ENCODE data around the gene HS6ST2. TPM values are rescaled to one million over a fixed set of nuclear protein-coding genes. Genes with fewer than 3 reads are reported as not detected.
A peak's percentile ranks its signal among the peaks of the same experiment; 100 is the strongest.

Gene HS6ST2
- total RNA-seq, 2 experiments from 2014 or later: 0.62 to 0.76 TPM

- intact Hi-C loops (cut with DNase I, micrococcal nuclease): no loop called here
- DNase-seq (no peak), ATAC-seq (no peak)
- Mint-ChIP-seq H3K9me3 (ENCODE audit: low read depth) (no peaks in the 10 kb centered on the region), H3K27ac (no peak overlapping the region), H3K4me3 (no peak overlapping the region), H3K27me3 (peaks cover 14% of the 10 kb centered on the region), H3K36me3 (ENCODE audit: low read depth) (no peaks in the 10 kb centered on the region), H3K4me1 (no peaks in the 10 kb centered on the region)
- ChIA-PET CTCF (interaction anchor here (1.2 kb wide), 1 partner anchor 11 kb away, joined by 3 read pairs; no protein-coding TSS in a partner anchor), POLR2A (no interaction called here)
Observed at GRCh38 chrX:132689612-132690563, 268.5 kb downstream of the HS6ST2 start.

GRCh38 chrX:132685276-132685675 lies 273.2 kb downstream of the HS6ST2 start:
- CTCF ChIA-PET: no interaction called here

GRCh38 chrX:132677233-132677716 lies 281.2 kb downstream of the HS6ST2 start:
- H3K9me3 Mint-ChIP-seq (ENCODE audit: low read depth): no peaks in the 10 kb centered on the region
- H3K36me3 Mint-ChIP-seq (ENCODE audit: low read depth): no peaks in the 10 kb centered on the region
- ATAC-seq (peak; percentile 51), DNase-seq (no peak)
- H3K27me3 Mint-ChIP-seq: peaks cover 3% of the 10 kb centered on the region
- H3K4me3 Mint-ChIP-seq: no peak overlapping the region
- CTCF ChIA-PET: no interaction called here
- intact Hi-C loops (cut with DNase I, micrococcal nuclease): no loop called here
- no peak overlapping the region for H3K27ac Mint-ChIP-seq
- POLR2A ChIA-PET: no interaction called here
- peaks cover 3% of the 10 kb centered on the region for H3K4me1 Mint-ChIP-seq

More at GRCh38 chrX:132685276-132685675, 273.2 kb downstream of the HS6ST2 start:
- H3K9me3 Mint-ChIP-seq (ENCODE audit: low read depth): no peaks in the 10 kb centered on the region
- H3K36me3 Mint-ChIP-seq (ENCODE audit: low read depth): no peaks in the 10 kb centered on the region
- no peaks in the 10 kb centered on the region for H3K4me1 Mint-ChIP-seq
- POLR2A ChIA-PET: no interaction called here
- intact Hi-C loops (cut with DNase I, micrococcal nuclease): no loop called here
- ATAC-seq (no peak), DNase-seq (no peak)
- H3K4me3 Mint-ChIP-seq: no peak overlapping the region
- no peak overlapping the region for H3K27ac Mint-ChIP-seq
- H3K27me3 Mint-ChIP-seq: peaks cover 3% of the 10 kb centered on the region

GRCh38 chrX:132676561-132677186 lies 281.8 kb downstream of the HS6ST2 start:
- DNase-seq (peak; percentile 4), ATAC-seq (peak; percentile 33)
- H3K9me3 Mint-ChIP-seq (ENCODE audit: low read depth): no peaks in the 10 kb centered on the region
- ChIA-PET POLR2A (no interaction called here), CTCF (no interaction called here)
- H3K4me1 Mint-ChIP-seq: peaks cover 3% of the 10 kb centered on the region
- no peaks in the 10 kb centered on the region for H3K36me3 Mint-ChIP-seq (ENCODE audit: low read depth)
- no peak overlapping the region for H3K4me3 Mint-ChIP-seq
- H3K27me3 Mint-ChIP-seq: peaks cover 3% of the 10 kb centered on the region
- intact Hi-C loops (cut with DNase I, micrococcal nuclease): no loop called here
- no peak overlapping the region for H3K27ac Mint-ChIP-seq

GRCh38 chrX:132676102-132676501 lies 282.3 kb downstream of the HS6ST2 start:
- POLR2A ChIA-PET: no interaction called here
- intact Hi-C loops (cut with DNase I, micrococcal nuclease): no loop called here
- CTCF ChIA-PET: no interaction called here
- no peaks in the 10 kb centered on the region for H3K36me3 Mint-ChIP-seq (ENCODE audit: low read depth)
- H3K27me3 Mint-ChIP-seq: peaks cover 3% of the 10 kb centered on the region
- DNase-seq (no peak), ATAC-seq (no peak)
- no peaks in the 10 kb centered on the region for H3K9me3 Mint-ChIP-seq (ENCODE audit: low read depth)
- no peak overlapping the region for H3K4me3 Mint-ChIP-seq
- H3K4me1 Mint-ChIP-seq: peaks cover 3% of the 10 kb centered on the region
- H3K27ac Mint-ChIP-seq: no peak overlapping the region

GRCh38 chrX:132673331-132673730 lies 285.1 kb downstream of the HS6ST2 start:
- CTCF ChIA-PET: no interaction called here
- ATAC-seq: no peak

GRCh38 chrX:132671229-132671641 lies 287.2 kb downstream of the HS6ST2 start:
- CTCF ChIA-PET: no interaction called here
- H3K36me3 Mint-ChIP-seq (ENCODE audit: low read depth): no peaks in the 10 kb centered on the region
- POLR2A ChIA-PET: no interaction called here
- DNase-seq (no peak), ATAC-seq (no peak)
- no peak overlapping the region for H3K4me3 Mint-ChIP-seq
- H3K27me3 Mint-ChIP-seq: peaks cover 5% of the 10 kb centered on the region
- intact Hi-C loops (cut with DNase I, micrococcal nuclease): no loop called here
- no peaks in the 10 kb centered on the region for H3K4me1 Mint-ChIP-seq
- H3K9me3 Mint-ChIP-seq (ENCODE audit: low read depth): no peaks in the 10 kb centered on the region
- H3K27ac Mint-ChIP-seq: no peak overlapping the region

More at GRCh38 chrX:132673331-132673730, 285.1 kb downstream of the HS6ST2 start:
- POLR2A ChIA-PET: no interaction called here
- Mint-ChIP-seq H3K4me1 (peaks cover 3% of the 10 kb centered on the region), H3K27ac (no peak overlapping the region), H3K36me3 (ENCODE audit: low read depth) (no peaks in the 10 kb centered on the region), H3K4me3 (no peak overlapping the region), H3K9me3 (ENCODE audit: low read depth) (no peaks in the 10 kb centered on the region), H3K27me3 (peaks cover 5% of the 10 kb centered on the region)
- no peak for DNase-seq
- intact Hi-C loops (cut with DNase I, micrococcal nuclease): no loop called here

GRCh38 chrX:132669142-132669541 lies 289.3 kb downstream of the HS6ST2 start:
- Mint-ChIP-seq H3K4me1 (no peaks in the 10 kb centered on the region), H3K9me3 (ENCODE audit: low read depth) (no peaks in the 10 kb centered on the region), H3K36me3 (ENCODE audit: low read depth) (no peaks in the 10 kb centered on the region), H3K27ac (no peak overlapping the region), H3K27me3 (peaks cover 5% of the 10 kb centered on the region), H3K4me3 (no peak overlapping the region)
- intact Hi-C loops (cut with DNase I, micrococcal nuclease): no loop called here
- CTCF ChIA-PET: interaction anchor here (0.8 kb wide), 1 partner anchor 44 kb away, joined by 4 read pairs; no protein-coding TSS in a partner anchor
- POLR2A ChIA-PET: no interaction called here
- ATAC-seq (no peak), DNase-seq (no peak)

- Mint-ChIP-seq H3K27me3 (peaks cover 5% of the 10 kb centered on the region), H3K4me1 (no peaks in the 10 kb centered on the region), H3K4me3 (no peak overlapping the region), H3K9me3 (ENCODE audit: low read depth) (no peaks in the 10 kb centered on the region), H3K36me3 (ENCODE audit: low read depth) (no peaks in the 10 kb centered on the region), H3K27ac (no peak overlapping the region)
- CTCF ChIA-PET: no interaction called here
- DNase-seq (no peak), ATAC-seq (no peak)
- intact Hi-C loops (cut with DNase I, micrococcal nuclease): no loop called here
- POLR2A ChIA-PET: no interaction called here
Observed at GRCh38 chrX:132668178-132668577, 290.3 kb downstream of the HS6ST2 start.

GRCh38 chrX:132665676-132666075 lies 292.8 kb downstream of the HS6ST2 start:
- Mint-ChIP-seq H3K27ac (no peak overlapping the region), H3K9me3 (ENCODE audit: low read depth) (no peaks in the 10 kb centered on the region), H3K4me3 (no peak overlapping the region), H3K4me1 (no peaks in the 10 kb centered on the region), H3K36me3 (ENCODE audit: low read depth) (no peaks in the 10 kb centered on the region), H3K27me3 (peaks cover 5% of the 10 kb centered on the region)
- CTCF ChIA-PET: interaction anchor here (0.7 kb wide), 1 partner anchor 1309 kb away, joined by 3 read pairs; no protein-coding TSS in a partner anchor
- no peak for ATAC-seq
- no peak for DNase-seq
- intact Hi-C loops (cut with DNase I, micrococcal nuclease): no loop called here
- POLR2A ChIA-PET: no interaction called here

- ChIA-PET POLR2A (no interaction called here), CTCF (no interaction called here)
- DNase-seq (no peak), ATAC-seq (no peak)
- Mint-ChIP-seq H3K9me3 (ENCODE audit: low read depth) (no peaks in the 10 kb centered on the region), H3K27ac (no peak overlapping the region), H3K4me1 (no peaks in the 10 kb centered on the region), H3K27me3 (peaks cover 5% of the 10 kb centered on the region), H3K4me3 (no peak overlapping the region), H3K36me3 (ENCODE audit: low read depth) (no peaks in the 10 kb centered on the region)
- intact Hi-C loops (cut with DNase I, micrococcal nuclease): no loop called here
Observed at GRCh38 chrX:132664273-132664672, 294.2 kb downstream of the HS6ST2 start.

GRCh38 chrX:132662844-132663243 lies 295.6 kb downstream of the HS6ST2 start:
- H3K4me3 Mint-ChIP-seq: no peak overlapping the region
- H3K27ac Mint-ChIP-seq: no peak overlapping the region
- no peaks in the 10 kb centered on the region for H3K27me3 Mint-ChIP-seq
- POLR2A ChIA-PET: no interaction called here
- H3K9me3 Mint-ChIP-seq (ENCODE audit: low read depth): no peaks in the 10 kb centered on the region
- ATAC-seq (no peak), DNase-seq (no peak)
- CTCF ChIA-PET: no interaction called here
- no peaks in the 10 kb centered on the region for H3K4me1 Mint-ChIP-seq
- intact Hi-C loops (cut with DNase I, micrococcal nuclease): no loop called here
- no peaks in the 10 kb centered on the region for H3K36me3 Mint-ChIP-seq (ENCODE audit: low read depth)

Data from activated CD4-positive, alpha-beta T cell treated with anti-CD3 and anti-CD28 coated beads for 36 hours (primary cell).